22Rv1 (cell line): ENCODE results near the gene LYPD1.

Experiments
- H3K27ac ChIP-seq: fragments of 450-650 bp; 2 replicates; pipeline ENCODE4 v1.5.1; 2017
- CTCF ChIP-seq: fragments of 450-650 bp; IDR thresholded peaks from 2 replicates; pipeline ENCODE4 v1.5.1; 2017; ENCODE audit warnings: mild to moderate bottlenecking
- ZFX ChIP-seq: fragments of 450-650 bp; IDR thresholded peaks from 2 replicates; pipeline ENCODE4 v1.6.1; 2017; ENCODE audit warnings: antibody characterized with exemption, borderline replicate concordance

Gene LYPD1

GRCh38 chr2:132611719-132612118 is 58.3 kb downstream of the LYPD1 start:
- H3K27ac ChIP-seq = no peak overlapping the region
- TF ChIP-seq ZFX = no peak
- no peak for TF ChIP-seq CTCF

GRCh38 chr2:132609101-132609890 is 60.7 kb downstream of the LYPD1 start:
- H3K27ac ChIP-seq = no peak overlapping the region
- TF ChIP-seq CTCF (no peak), ZFX (no peak)

- no peak overlapping the region for H3K27ac ChIP-seq
- TF ChIP-seq ZFX (no peak), CTCF (no peak)
Observed at GRCh38 chr2:132608311-132608710, 61.7 kb downstream of the LYPD1 start.

- H3K27ac ChIP-seq = no peak overlapping the region
- TF ChIP-seq CTCF (no peak), ZFX (no peak)
Observed at GRCh38 chr2:132607426-132608090, 62.4 kb downstream of the LYPD1 start.

- TF ChIP-seq CTCF (no peak), ZFX (no peak)
- no peak overlapping the region for H3K27ac ChIP-seq
Observed at GRCh38 chr2:132606649-132607048, 63.4 kb downstream of the LYPD1 start.

- H3K27ac ChIP-seq = no peak overlapping the region
- no peak for TF ChIP-seq ZFX
- TF ChIP-seq CTCF = no peak
Observed at GRCh38 chr2:132605236-132606180, 64.5 kb downstream of the LYPD1 start.
